Endothelial cell of umbilical vein (primary cell): ENCODE measurements around the gene SART3. TPM values are rescaled to one million over a fixed set of nuclear protein-coding genes. Genes with fewer than 3 reads are reported as not detected.

Source experiments
- BruUV-seq: library from RNA; stranded (reverse); fragments of 400-500 nt; replicated peaks from 2 replicates; lab custom pipeline; 2021; lab: Mats Ljungman, UMichigan
- CTCF ChIA-PET: fragments of 300-600, 350-600 bp; sonication (Branson Sonifier 250); formaldehyde crosslinking; loops from one replicate; lab custom pipeline; 2021; ENCODE audit warnings: antibody characterized with exemption, inconsistent platforms; lab: Charles Lee
- POLR2A ChIA-PET: fragments of 300-600, 350-600 bp; sonication (Branson Sonifier 250); formaldehyde crosslinking; loops from one replicate; lab custom pipeline; 2021; ENCODE audit warnings: antibody characterized with exemption, inconsistent platforms; lab: Charles Lee
- DNase-seq: peaks from one replicate; pipeline ENCODE4 v3.0.0-alpha.2; 2011; ENCODE audit warnings: low read depth, low spot score
- FAIRE-seq: peaks from 2 replicates; lab custom pipeline; 2011; peaks lifted over from hg19 to GRCh38; lab: Jason Lieb, UNC
- H2AFZ ChIP-seq: 2 replicates; pipeline ENCODE4 v1.6.0; 2012; ENCODE audit warnings: low read depth, low read length, control low read depth, inconsistent platforms
- H3K27ac ChIP-seq: 2 replicates; pipeline ENCODE4 v1.5.1; 2011; ENCODE audit warnings: low read depth, mild to moderate bottlenecking, control low read depth, low read length, moderate library complexity; ENCODE audit not compliant: insufficient read depth
- H3K27me3 ChIP-seq, 2 experiments: 2 replicates each; pipeline versions ENCODE4 v1.6.0 to v1.6.1; 2011; ENCODE audit warnings: low read length in 2 of 2, mixed read lengths in 1 of 2; ENCODE audit not compliant: control insufficient read depth in 2 of 2, insufficient read depth in 2 of 2
- H3K36me3 ChIP-seq, 2 experiments: 2 replicates in 1 of 2; 3 replicates in 1 of 2; pipeline ENCODE4 v1.5.1; 2011; ENCODE audit warnings: low read length in 2 of 2, mild to moderate bottlenecking in 1 of 2, moderate library complexity in 1 of 2; ENCODE audit not compliant: control insufficient read depth in 2 of 2, insufficient read depth in 2 of 2; ENCODE audit errors: extremely low read depth in 1 of 2
- H3K4me1 ChIP-seq: 3 replicates; pipeline ENCODE4 v1.5.1; 2011; ENCODE audit warnings: mild to moderate bottlenecking, low read length; ENCODE audit not compliant: control insufficient read depth, insufficient read depth; ENCODE audit errors: extremely low read depth
- H3K4me2 ChIP-seq: 2 replicates; pipeline ENCODE4 v1.6.1; 2011; ENCODE audit warnings: low read length, control low read depth, mixed read lengths; ENCODE audit not compliant: insufficient read depth
- H3K4me3 ChIP-seq, 3 experiments: fragments of 200-600 bp in 1 of 3; sonication (generic), shearing (Covaris generic) in 1 of 3; replicated peaks in 1 of 3; 2 replicates each; pipeline ENCODE4 v1.5.1; 2011 to 2016; ENCODE audit warnings: control low read depth in 3 of 3, low read length in 3 of 3, mild to moderate bottlenecking in 2 of 3, inconsistent platforms in 1 of 3, low read depth in 1 of 3, moderate library complexity in 1 of 3; ENCODE audit not compliant: insufficient read depth in 1 of 3
- H3K79me2 ChIP-seq: 2 replicates; pipeline ENCODE4 v1.6.0; 2012; ENCODE audit warnings: low read length, inconsistent platforms; ENCODE audit not compliant: control insufficient read depth, insufficient read depth
- H3K9ac ChIP-seq: replicated peaks from 2 replicates; pipeline ENCODE3; 2011; ENCODE audit warnings: low read length, control low read depth; ENCODE audit not compliant: insufficient read depth; ENCODE audit errors: extremely low read depth
- H3K9me1 ChIP-seq: replicated peaks from 3 replicates; pipeline ENCODE4 v1.6.0; 2011; ENCODE audit warnings: mild to moderate bottlenecking, low read length; ENCODE audit not compliant: control insufficient read depth, insufficient read depth; ENCODE audit errors: extremely low read depth
- H3K9me3 ChIP-seq: replicated peaks from 2 replicates; pipeline ENCODE4 v1.5.1; 2012; ENCODE audit warnings: low read length, inconsistent platforms; ENCODE audit not compliant: control insufficient read depth, insufficient read depth
- H4K20me1 ChIP-seq: replicated peaks from 2 replicates; pipeline ENCODE3; 2011; ENCODE audit warnings: mild to moderate bottlenecking, low read length; ENCODE audit not compliant: control insufficient read depth, insufficient read depth; ENCODE audit errors: extremely low read depth
- EZH2 ChIP-seq: IDR thresholded peaks from 2 replicates; pipeline ENCODE4 v1.6.1; 2012; ENCODE audit warnings: borderline replicate concordance, low read depth, mild to moderate bottlenecking, moderate library complexity, low read length, inconsistent platforms; ENCODE audit not compliant: severe bottlenecking
- FOS ChIP-seq: IDR thresholded peaks from 2 replicates; pipeline ENCODE4 v1.6.1; 2011; ENCODE audit warnings: mild to moderate bottlenecking, low read length, moderate library complexity, borderline replicate concordance; ENCODE audit not compliant: insufficient read depth
- GATA2 ChIP-seq: IDR thresholded peaks from 2 replicates; pipeline ENCODE4 v1.7.0; 2011; ENCODE audit warnings: low read depth, mild to moderate bottlenecking, moderate library complexity, mixed read lengths, low read length; ENCODE audit not compliant: insufficient read length, insufficient read depth
- JUN ChIP-seq: IDR thresholded peaks from 2 replicates; pipeline ENCODE4 v1.6.1; 2011; ENCODE audit warnings: borderline replicate concordance, low read depth; ENCODE audit not compliant: insufficient read length, insufficient read depth
- MYC ChIP-seq: IDR thresholded peaks from one replicate; pipeline ENCODE4 v1.6.1; 2011; ENCODE audit warnings: mild to moderate bottlenecking, low read depth, low read length
- POLR2A ChIP-seq: IDR thresholded peaks from 2 replicates; pipeline ENCODE4 v1.6.1; 2012; ENCODE audit warnings: low read depth, mild to moderate bottlenecking, control low read depth, low read length
- POLR2AphosphoS5 ChIP-seq: IDR thresholded peaks from 2 replicates; pipeline ENCODE4 v1.6.1; 2012; ENCODE audit warnings: low read depth, mild to moderate bottlenecking, control low read depth, low read length, moderate library complexity; ENCODE audit not compliant: insufficient read depth
- dilution Hi-C: fragments of 300-500 bp; cut with MboI; formaldehyde crosslinking; loops from one replicate; pipeline ENCODE4 v1.15.0; 2019; ENCODE audit warnings: low sequenced_read_pairs; ENCODE audit not compliant: extremely low pct_ligation_motif_present
- intact Hi-C: fragments of 100-400 bp; cut with micrococcal nuclease; formaldehyde crosslinking; loops from one replicate; pipeline ENCODE4 v1.10.0; 2022
- polyA plus RNA-seq, 4 experiments: library from polyadenylated mRNA; depleted of rRNA in 3 of 4; stranded (reverse) in 3 of 4; unstranded in 1 of 4; fragments of >200 nt; gene quantifications; 2 replicates each; pipeline versions ENCODE4 v1.2.1 to v1.2.3, GENCODE V29; 2011 to 2012; ENCODE audit warnings: missing spikeins in 1 of 4
- total RNA-seq: library from RNA; stranded (reverse); gene quantifications from 2 replicates; pipeline ENCODE4 v1.2.3, GENCODE V29; 2021
- TF ChIP-seq, protein P1 (sequence below), 2 donors: IDR thresholded peaks; 1 replicate in 1 of 2; 2 replicates in 1 of 2; pipeline ENCODE4 v1.5.1; 2011; ENCODE audit warnings: low read length in 2 of 2, mild to moderate bottlenecking in 2 of 2, moderate library complexity in 2 of 2, control low read depth in 1 of 2, inconsistent platforms in 1 of 2, low read depth in 1 of 2; ENCODE audit not compliant: insufficient read depth in 1 of 2; ENCODE audit errors: extremely low read depth in 1 of 2
- TF ChIP-seq, protein P2 (sequence below): IDR thresholded peaks from 2 replicates; pipeline ENCODE4 v1.6.1; 2011; ENCODE audit not compliant: insufficient read depth, insufficient read length

Gene SART3
- total and polyA plus RNA-seq, 2 donors (not counting 3 experiments of a cell fraction or from before 2014, with no cell fraction given), result 13.9 to 50.7 TPM

DNA sequence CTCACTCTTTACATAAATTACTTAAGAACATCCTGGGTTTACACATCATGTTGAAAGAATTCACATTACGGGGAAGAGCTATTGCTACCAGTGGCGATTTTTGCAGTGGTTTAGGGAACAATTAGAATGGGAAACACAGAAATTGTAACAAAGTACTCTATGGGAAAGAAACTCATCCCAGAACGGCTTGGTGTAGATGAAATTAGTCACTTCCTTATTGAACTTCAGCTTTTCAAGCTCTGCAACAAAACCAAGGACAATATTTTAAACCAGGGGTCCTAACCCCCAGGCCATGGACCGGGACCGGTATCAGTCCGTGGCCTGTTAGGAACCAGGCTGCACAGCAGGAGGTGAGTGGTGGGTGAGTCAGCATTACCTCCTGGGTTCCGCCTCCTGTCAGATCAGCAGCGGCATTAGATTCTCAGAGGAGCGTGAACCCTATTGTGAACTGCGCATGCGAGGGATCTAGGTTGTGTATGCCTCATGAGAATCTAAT is 78.2 kb downstream of the SART3 start:
- Histone ChIP-seq H3K27ac (no peak overlapping the region), H3K9me3 (no peaks in the 10 kb centered on the region), H3K36me3 (no peaks in the 10 kb centered on the region), H2AFZ (no peak overlapping the region), H3K79me2 (no peaks in the 10 kb centered on the region), H3K9me1 (no peaks in the 10 kb centered on the region), H3K27me3 (no peaks in the 10 kb centered on the region), H3K9ac (no peak overlapping the region), H4K20me1 (no peaks in the 10 kb centered on the region), H3K4me2 (no peak overlapping the region), H3K4me3 (no peak overlapping the region), H3K4me1 (no peaks in the 10 kb centered on the region)
- POLR2A ChIA-PET, result no interaction called here
- dilution Hi-C loops (no loop called here), intact Hi-C loops (no loop called here)
- BruUV-seq, result no TSS peak
- FAIRE-seq, result no peak
- CTCF ChIA-PET, result interaction anchor here (1.6 kb wide), 1 partner anchor 16 kb away, joined by 3 read pairs; no protein-coding TSS in a partner anchor
- no peak for DNase-seq
- TF ChIP-seq POLR2A (no peak), JUN (no peak), POLR2AphosphoS5 (no peak), EZH2 (no peak), FOS (no peak), GATA2 (no peak), MYC (no peak)
- TF ChIP-seq, protein P1, sequence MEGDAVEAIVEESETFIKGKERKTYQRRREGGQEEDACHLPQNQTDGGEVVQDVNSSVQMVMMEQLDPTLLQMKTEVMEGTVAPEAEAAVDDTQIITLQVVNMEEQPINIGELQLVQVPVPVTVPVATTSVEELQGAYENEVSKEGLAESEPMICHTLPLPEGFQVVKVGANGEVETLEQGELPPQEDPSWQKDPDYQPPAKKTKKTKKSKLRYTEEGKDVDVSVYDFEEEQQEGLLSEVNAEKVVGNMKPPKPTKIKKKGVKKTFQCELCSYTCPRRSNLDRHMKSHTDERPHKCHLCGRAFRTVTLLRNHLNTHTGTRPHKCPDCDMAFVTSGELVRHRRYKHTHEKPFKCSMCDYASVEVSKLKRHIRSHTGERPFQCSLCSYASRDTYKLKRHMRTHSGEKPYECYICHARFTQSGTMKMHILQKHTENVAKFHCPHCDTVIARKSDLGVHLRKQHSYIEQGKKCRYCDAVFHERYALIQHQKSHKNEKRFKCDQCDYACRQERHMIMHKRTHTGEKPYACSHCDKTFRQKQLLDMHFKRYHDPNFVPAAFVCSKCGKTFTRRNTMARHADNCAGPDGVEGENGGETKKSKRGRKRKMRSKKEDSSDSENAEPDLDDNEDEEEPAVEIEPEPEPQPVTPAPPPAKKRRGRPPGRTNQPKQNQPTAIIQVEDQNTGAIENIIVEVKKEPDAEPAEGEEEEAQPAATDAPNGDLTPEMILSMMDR (IDR thresholded peaks at IDR 0.05; ENCODE audit: extremely low read depth in 1 of 2, insufficient read depth in 1 of 2, low read depth in 1 of 2, low read length in 2 of 2), result no peak
- TF ChIP-seq, protein P2, sequence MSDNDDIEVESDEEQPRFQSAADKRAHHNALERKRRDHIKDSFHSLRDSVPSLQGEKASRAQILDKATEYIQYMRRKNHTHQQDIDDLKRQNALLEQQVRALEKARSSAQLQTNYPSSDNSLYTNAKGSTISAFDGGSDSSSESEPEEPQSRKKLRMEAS, result no peak
